Glutamatergic neuron (in vitro differentiated cells): ENCODE data around the gene CSNK1D. TPM values are rescaled to one million over a fixed set of nuclear protein-coding genes. Genes with fewer than 3 reads are reported as not detected.

ENCODE experiments used
- DNase-seq: peaks from one replicate; pipeline ENCODE4 v3.0.0; 2022
- H3K27ac Mint-ChIP-seq: one replicate; pipeline ENCODE4 v1.8.0; 2020; ENCODE audit warnings: mild to moderate bottlenecking, mixed read lengths, inconsistent platforms; ENCODE audit not compliant: unreplicated experiment
- H3K27me3 Mint-ChIP-seq: one replicate; pipeline ENCODE4 v1.8.0; 2020; ENCODE audit warnings: mild to moderate bottlenecking, moderate library complexity, mixed read lengths, inconsistent platforms; ENCODE audit not compliant: unreplicated experiment
- H3K36me3 Mint-ChIP-seq: one replicate; pipeline ENCODE4 v1.8.0; 2020; ENCODE audit warnings: mild to moderate bottlenecking, mixed read lengths, inconsistent platforms; ENCODE audit not compliant: unreplicated experiment
- H3K4me1 Mint-ChIP-seq: one replicate; pipeline ENCODE4 v1.8.0; 2020; ENCODE audit warnings: mild to moderate bottlenecking, low read depth, mixed read lengths, inconsistent platforms; ENCODE audit not compliant: unreplicated experiment
- H3K4me3 Mint-ChIP-seq: one replicate; pipeline ENCODE4 v1.8.0; 2020; ENCODE audit warnings: mild to moderate bottlenecking, mixed read lengths, inconsistent platforms; ENCODE audit not compliant: unreplicated experiment
- H3K9me3 Mint-ChIP-seq: one replicate; pipeline ENCODE4 v1.8.0; 2020; ENCODE audit warnings: mild to moderate bottlenecking, moderate library complexity, mixed read lengths, inconsistent platforms; ENCODE audit not compliant: unreplicated experiment
- total RNA-seq: library from RNA; stranded (reverse); fragmentation: NEBNext Ultra II Directional; extraction: Animal tissue kit (Norgen Biotek cat#: 25700); gene quantifications from one replicate; pipeline ENCODE4 v1.2.1, GENCODE V29; 2021; ENCODE audit not compliant: unreplicated experiment
- TF ChIP-seq, protein P1 (sequence below): fragments of 200-600 bp; sonication (generic); IDR thresholded peaks from one replicate; pipeline ENCODE4 v1.5.0; 2021; ENCODE audit not compliant: partially characterized antibody, unreplicated experiment

The CSNK1D gene
- total RNA-seq, 1 donor from 2014 or later, result 211 TPM

DNA sequence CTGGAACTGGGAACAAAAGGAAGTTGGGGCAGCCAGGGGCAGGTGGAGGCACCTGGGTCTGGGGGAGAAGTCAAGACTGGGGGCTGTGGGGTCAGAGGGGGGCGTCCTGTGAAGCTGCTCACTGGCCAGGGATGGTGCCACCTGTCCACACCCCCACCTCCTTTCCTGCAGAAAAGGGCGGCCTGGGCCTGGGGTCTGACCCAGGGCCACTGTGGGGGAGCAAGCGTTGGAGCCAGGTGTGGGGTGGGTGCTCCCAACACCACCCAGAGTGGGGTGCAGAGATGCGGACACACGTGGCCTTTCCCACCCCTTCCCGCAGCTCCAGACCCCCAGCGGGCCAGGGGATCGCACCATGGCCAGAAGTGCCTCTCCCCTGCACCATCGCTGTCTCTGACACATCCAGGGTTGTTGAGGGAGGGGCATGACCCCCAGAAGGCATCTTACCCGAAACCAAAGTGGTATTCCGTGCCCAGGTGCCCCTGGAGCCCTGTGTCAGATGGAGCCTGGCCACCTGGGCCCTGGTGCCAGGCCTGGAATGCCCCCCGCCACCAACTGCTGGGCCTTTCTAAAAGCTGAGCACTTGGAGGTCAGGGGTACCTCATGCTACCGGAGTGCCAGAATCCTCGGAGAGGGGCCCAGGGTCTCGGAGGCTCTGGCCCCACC, 47.2 kb downstream of the CSNK1D start:
- H3K4me1 Mint-ChIP-seq, result no peaks in the 10 kb centered on the region
- DNase-seq, result no peak
- TF ChIP-seq, protein P1, sequence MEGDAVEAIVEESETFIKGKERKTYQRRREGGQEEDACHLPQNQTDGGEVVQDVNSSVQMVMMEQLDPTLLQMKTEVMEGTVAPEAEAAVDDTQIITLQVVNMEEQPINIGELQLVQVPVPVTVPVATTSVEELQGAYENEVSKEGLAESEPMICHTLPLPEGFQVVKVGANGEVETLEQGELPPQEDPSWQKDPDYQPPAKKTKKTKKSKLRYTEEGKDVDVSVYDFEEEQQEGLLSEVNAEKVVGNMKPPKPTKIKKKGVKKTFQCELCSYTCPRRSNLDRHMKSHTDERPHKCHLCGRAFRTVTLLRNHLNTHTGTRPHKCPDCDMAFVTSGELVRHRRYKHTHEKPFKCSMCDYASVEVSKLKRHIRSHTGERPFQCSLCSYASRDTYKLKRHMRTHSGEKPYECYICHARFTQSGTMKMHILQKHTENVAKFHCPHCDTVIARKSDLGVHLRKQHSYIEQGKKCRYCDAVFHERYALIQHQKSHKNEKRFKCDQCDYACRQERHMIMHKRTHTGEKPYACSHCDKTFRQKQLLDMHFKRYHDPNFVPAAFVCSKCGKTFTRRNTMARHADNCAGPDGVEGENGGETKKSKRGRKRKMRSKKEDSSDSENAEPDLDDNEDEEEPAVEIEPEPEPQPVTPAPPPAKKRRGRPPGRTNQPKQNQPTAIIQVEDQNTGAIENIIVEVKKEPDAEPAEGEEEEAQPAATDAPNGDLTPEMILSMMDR, result no peak
- H3K36me3 Mint-ChIP-seq, result no peaks in the 10 kb centered on the region
- peaks cover 11% of the 10 kb centered on the region for H3K27me3 Mint-ChIP-seq
- no peak overlapping the region for H3K4me3 Mint-ChIP-seq
- peaks cover 2% of the 10 kb centered on the region for H3K9me3 Mint-ChIP-seq
- no peak overlapping the region for H3K27ac Mint-ChIP-seq

DNA sequence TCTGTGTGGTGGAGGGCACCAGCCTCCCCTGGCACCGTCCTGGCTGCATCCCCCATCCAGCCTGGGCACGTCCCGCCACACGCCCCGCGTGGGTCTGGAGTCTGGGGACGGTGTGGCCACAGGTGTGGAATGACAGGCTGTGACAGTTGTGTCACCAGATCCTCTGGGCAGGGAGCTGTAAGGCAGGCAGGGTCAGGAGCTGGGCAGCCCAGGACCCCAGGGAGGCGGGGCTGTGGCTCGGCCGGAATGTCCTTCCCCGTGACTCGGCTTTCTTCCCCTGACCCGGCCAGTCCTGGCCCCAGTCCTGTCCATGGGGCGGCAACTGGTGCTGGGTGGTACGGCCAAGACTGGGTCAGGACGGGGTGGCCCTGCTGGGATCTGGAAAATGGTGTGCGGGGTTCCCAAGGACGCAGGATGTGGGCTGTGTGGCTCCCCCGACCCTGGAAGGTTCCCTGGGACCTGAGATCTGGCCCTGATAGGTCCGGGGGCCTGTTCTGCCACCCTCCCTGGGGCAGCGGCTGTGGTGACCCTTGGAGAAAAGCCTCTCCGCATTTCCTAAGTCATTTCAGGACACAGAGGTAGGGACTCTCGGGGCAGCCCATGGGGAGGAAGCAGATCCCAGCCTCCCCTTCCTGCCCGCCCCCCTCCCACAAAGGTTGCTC, 48.0 kb downstream of the CSNK1D start:
- Mint-ChIP-seq H3K27me3 (peaks cover 11% of the 10 kb centered on the region), H3K4me3 (no peak overlapping the region), H3K27ac (no peak overlapping the region), H3K4me1 (no peaks in the 10 kb centered on the region), H3K36me3 (no peaks in the 10 kb centered on the region), H3K9me3 (peaks cover 2% of the 10 kb centered on the region)
- no peak for DNase-seq
- TF ChIP-seq, protein P1, result no peak

DNA sequence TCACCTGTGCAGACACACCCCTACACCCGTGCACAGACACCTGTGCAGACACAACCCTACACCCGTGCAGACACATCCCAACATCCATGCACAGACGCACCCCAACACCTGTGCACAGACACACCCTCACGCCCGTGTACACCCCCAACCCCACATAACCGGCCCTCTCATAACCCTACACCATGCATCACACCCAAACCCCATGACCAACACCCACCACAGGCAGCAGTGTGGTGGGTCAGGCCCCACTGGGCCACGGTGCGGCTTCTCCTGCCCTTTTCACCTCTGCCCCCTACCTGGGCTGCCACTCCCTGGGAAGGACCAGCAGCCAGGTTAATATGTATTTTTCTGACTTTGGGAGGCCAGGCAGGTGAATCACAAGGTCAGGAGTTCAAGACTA, 48.8 kb downstream of the CSNK1D start:
- no peaks in the 10 kb centered on the region for H3K36me3 Mint-ChIP-seq
- TF ChIP-seq, protein P1, result no peak
- H3K4me3 Mint-ChIP-seq, result no peak overlapping the region
- DNase-seq, result no peak
- H3K4me1 Mint-ChIP-seq, result no peaks in the 10 kb centered on the region
- peaks cover 6% of the 10 kb centered on the region for H3K27me3 Mint-ChIP-seq
- peaks cover 2% of the 10 kb centered on the region for H3K9me3 Mint-ChIP-seq
- H3K27ac Mint-ChIP-seq, result no peak overlapping the region

DNA sequence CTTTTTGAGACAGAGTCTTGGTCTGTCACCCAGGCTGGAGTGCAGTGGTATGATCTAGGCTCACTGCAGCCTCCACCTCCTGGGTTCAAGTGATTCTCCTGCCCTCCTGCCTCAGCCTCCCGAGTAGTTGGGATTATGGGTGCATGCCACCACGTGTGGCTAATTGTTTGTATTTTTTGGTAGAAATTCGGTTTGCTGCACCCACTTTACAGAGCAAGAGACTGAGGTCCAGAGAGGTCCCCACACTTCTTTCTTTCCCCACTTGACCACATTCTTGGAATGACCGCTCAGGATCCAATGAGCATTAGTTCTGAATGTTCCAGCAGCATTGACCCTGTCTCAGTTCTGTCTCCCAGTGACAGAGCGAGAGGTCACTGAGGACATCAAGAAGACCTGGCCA, 50.0 kb downstream of the CSNK1D start:
- TF ChIP-seq, protein P1, result no peak
- no peak overlapping the region for H3K4me3 Mint-ChIP-seq
- peaks cover 6% of the 10 kb centered on the region for H3K27me3 Mint-ChIP-seq
- H3K27ac Mint-ChIP-seq, result no peak overlapping the region
- peaks cover 2% of the 10 kb centered on the region for H3K9me3 Mint-ChIP-seq
- no peaks in the 10 kb centered on the region for H3K36me3 Mint-ChIP-seq
- DNase-seq, result no peak
- no peaks in the 10 kb centered on the region for H3K4me1 Mint-ChIP-seq

DNA sequence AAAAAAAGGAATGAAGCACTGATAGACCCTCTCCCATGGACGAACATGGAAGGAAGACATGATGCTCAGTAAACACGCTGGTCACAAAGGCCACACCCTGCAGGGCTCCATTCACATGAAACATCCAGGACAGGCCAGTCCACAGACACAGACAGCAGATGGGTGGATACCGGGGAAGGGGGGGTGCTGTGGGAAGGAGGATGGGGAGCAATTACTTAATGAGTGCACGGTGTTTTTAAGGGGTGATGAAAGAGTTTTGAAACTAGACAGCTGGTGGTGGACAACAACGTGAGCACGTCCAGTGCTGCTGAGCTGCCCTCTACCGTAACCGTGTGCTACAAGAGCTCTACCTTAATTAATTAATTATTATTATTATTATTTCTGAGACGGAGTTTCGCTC, 50.7 kb downstream of the CSNK1D start:
- no peak overlapping the region for H3K27ac Mint-ChIP-seq
- peaks cover 2% of the 10 kb centered on the region for H3K9me3 Mint-ChIP-seq
- no peaks in the 10 kb centered on the region for H3K4me1 Mint-ChIP-seq
- no peak for DNase-seq
- peaks cover 8% of the 10 kb centered on the region for H3K27me3 Mint-ChIP-seq
- no peak overlapping the region for H3K4me3 Mint-ChIP-seq
- TF ChIP-seq, protein P1, result no peak
- no peaks in the 10 kb centered on the region for H3K36me3 Mint-ChIP-seq
